Calu3 (cell line): ENCODE measurements around the gene PTPRN2. TPM values are rescaled to one million over a fixed set of nuclear protein-coding genes. Genes with fewer than 3 reads are reported as not detected.

Experiments
- BruUV-seq: library from RNA; stranded (reverse); fragments of 400-500 nt; replicated peaks from 2 replicates; lab custom pipeline; 2021; lab: Mats Ljungman, UMichigan
- CTCF ChIA-PET: fragments of 300-600 bp; sonication (Branson Sonifier 250); formaldehyde crosslinking; loops from one replicate; lab custom pipeline; 2022; ENCODE audit warnings: antibody characterized with exemption; lab: Charles Lee
- DNase-seq: peaks from one replicate; pipeline ENCODE4 v3.0.0; 2022
- H3K27ac Mint-ChIP-seq: one replicate; pipeline ENCODE4 v1.8.0; 2022; ENCODE audit warnings: mixed read lengths; ENCODE audit not compliant: unreplicated experiment
- H3K27me3 Mint-ChIP-seq: one replicate; pipeline ENCODE4 v1.8.0; 2022; ENCODE audit warnings: mixed read lengths; ENCODE audit not compliant: unreplicated experiment
- H3K36me3 Mint-ChIP-seq: one replicate; pipeline ENCODE4 v1.8.0; 2022; ENCODE audit warnings: mild to moderate bottlenecking, moderate library complexity, mixed read lengths; ENCODE audit not compliant: insufficient read depth, unreplicated experiment
- H3K4me1 Mint-ChIP-seq: one replicate; pipeline ENCODE4 v1.8.0; 2022; ENCODE audit warnings: mild to moderate bottlenecking, low read depth, mixed read lengths; ENCODE audit not compliant: unreplicated experiment
- H3K4me3 Mint-ChIP-seq: one replicate; pipeline ENCODE4 v1.8.0; 2022; ENCODE audit warnings: mild to moderate bottlenecking, low read depth, moderate library complexity, mixed read lengths; ENCODE audit not compliant: unreplicated experiment
- H3K9me3 Mint-ChIP-seq: one replicate; pipeline ENCODE4 v1.8.0; 2022; ENCODE audit warnings: low read depth, mixed read lengths; ENCODE audit not compliant: unreplicated experiment
- CTCF ChIP-seq: fragments of 200-600 bp; IDR thresholded peaks from one replicate; pipeline ENCODE4 v1.8.0; 2022; ENCODE audit warnings: antibody characterized with exemption; ENCODE audit not compliant: unreplicated experiment
- intact Hi-C: fragments of 100-400 bp; cut with micrococcal nuclease; formaldehyde crosslinking; loops from one replicate; pipeline ENCODE4 v1.10.0; 2022; ENCODE audit not compliant: unreplicated experiment
- total RNA-seq: library from RNA; stranded (reverse); gene quantifications from 2 replicates; pipeline ENCODE4 v1.2.3, GENCODE V29; 2022

Gene PTPRN2
- total RNA-seq, 1 experiment from 2014 or later: 2.0 TPM

DNA sequence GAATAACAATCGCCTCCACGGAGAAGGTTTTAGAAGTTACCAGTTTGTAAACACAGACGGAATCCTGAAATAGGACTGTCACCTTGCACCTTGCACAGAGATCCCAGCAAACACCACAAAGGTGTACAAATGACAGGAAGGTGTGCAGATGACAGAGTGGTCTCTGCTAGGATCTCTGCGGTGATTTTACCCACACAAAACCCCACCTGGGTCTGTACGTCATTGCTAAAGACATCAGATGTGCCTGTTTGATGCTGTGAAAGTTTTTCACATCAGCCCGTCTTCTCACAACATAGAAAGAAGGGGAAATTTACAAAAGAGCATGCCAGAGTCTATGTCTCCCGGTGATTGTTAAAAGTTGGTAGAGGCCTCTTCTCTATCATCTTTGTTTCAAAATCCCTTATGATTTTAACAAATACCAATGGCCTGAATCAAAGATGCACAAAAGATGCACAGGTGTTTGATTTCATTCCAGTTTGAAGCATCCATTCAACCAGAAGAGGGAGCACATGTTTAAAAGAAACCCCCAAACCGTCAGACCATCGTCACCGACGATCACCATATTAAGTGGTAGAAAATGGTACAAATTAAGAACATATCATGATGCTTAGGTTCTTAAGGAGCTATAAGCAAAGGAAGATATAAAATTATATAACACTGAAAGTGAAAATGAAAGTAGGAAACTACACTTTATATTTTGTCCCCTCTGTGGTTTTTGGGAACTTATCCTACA, 576.5 kb downstream of the PTPRN2 start:
- H3K9me3 Mint-ChIP-seq: peaks cover 8% of the 10 kb centered on the region
- H3K4me3 Mint-ChIP-seq: no peak overlapping the region
- CTCF ChIA-PET: no interaction called here
- no peaks in the 10 kb centered on the region for H3K27me3 Mint-ChIP-seq
- TF ChIP-seq CTCF: no peak
- no peak for DNase-seq
- no peak overlapping the region for H3K27ac Mint-ChIP-seq
- no peaks in the 10 kb centered on the region for H3K36me3 Mint-ChIP-seq
- no TSS peak for BruUV-seq
- H3K4me1 Mint-ChIP-seq: no peaks in the 10 kb centered on the region
- intact Hi-C loops: no loop called here

- no peak for DNase-seq
- BruUV-seq: no TSS peak
- peaks cover 8% of the 10 kb centered on the region for H3K9me3 Mint-ChIP-seq
- no peaks in the 10 kb centered on the region for H3K36me3 Mint-ChIP-seq
- no peak overlapping the region for H3K4me3 Mint-ChIP-seq
- intact Hi-C loops: no loop called here
- CTCF ChIA-PET: no interaction called here
- no peaks in the 10 kb centered on the region for H3K27me3 Mint-ChIP-seq
- H3K27ac Mint-ChIP-seq: no peak overlapping the region
- no peaks in the 10 kb centered on the region for H3K4me1 Mint-ChIP-seq
- no peak for TF ChIP-seq CTCF
Observed at GRCh38 chr7:158009886-158010285, 577.7 kb downstream of the PTPRN2 start.

DNA sequence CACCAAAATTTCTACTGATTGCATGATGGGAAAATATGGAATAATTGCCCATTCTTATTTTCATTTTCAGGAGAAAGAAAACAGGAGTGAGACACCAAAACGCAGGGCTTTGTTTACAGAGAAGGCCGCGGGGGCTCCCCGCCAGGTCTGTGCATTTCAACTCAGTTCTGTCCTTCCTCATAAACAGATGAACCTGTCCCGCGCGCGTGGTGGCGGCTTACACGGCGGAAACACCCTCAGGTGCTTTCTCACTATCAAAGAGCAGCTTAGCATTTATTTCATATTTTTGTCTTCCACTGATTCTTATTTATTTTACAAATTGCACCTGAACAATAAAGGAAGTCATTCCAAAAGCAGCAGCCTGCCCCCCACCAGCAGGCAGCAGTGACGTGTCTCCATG, 579.4 kb downstream of the PTPRN2 start:
- TF ChIP-seq CTCF: no peak
- no TSS peak for BruUV-seq
- intact Hi-C loops: no loop called here
- Mint-ChIP-seq H3K9me3 (peaks cover 8% of the 10 kb centered on the region), H3K4me1 (no peaks in the 10 kb centered on the region), H3K27ac (no peak overlapping the region), H3K27me3 (no peaks in the 10 kb centered on the region), H3K36me3 (no peaks in the 10 kb centered on the region), H3K4me3 (no peak overlapping the region)
- CTCF ChIA-PET: no interaction called here
- DNase-seq: no peak

- H3K9me3 Mint-ChIP-seq: peaks cover 8% of the 10 kb centered on the region
- no TSS peak for BruUV-seq
- no peaks in the 10 kb centered on the region for H3K4me1 Mint-ChIP-seq
- CTCF ChIA-PET: no interaction called here
- H3K36me3 Mint-ChIP-seq: no peaks in the 10 kb centered on the region
- no peak for TF ChIP-seq CTCF
- no peaks in the 10 kb centered on the region for H3K27me3 Mint-ChIP-seq
- no peak for DNase-seq
- intact Hi-C loops: no loop called here
- no peak overlapping the region for H3K27ac Mint-ChIP-seq
- no peak overlapping the region for H3K4me3 Mint-ChIP-seq
Observed at GRCh38 chr7:158007697-158008257, 579.8 kb downstream of the PTPRN2 start.
